Hematopoietic multipotent progenitor cell treated with erythropoietin and hydrocortisone succinate and interleukin-3 and kit ligand, for 17 days (in vitro differentiated cells): ENCODE measurements around the gene ADAR.

Source experiments
- DNase-seq: peaks from one replicate; pipeline ENCODE4 v3.0.0-alpha.2; 2015; ENCODE audit warnings: low spot score

ADAR gene

GRCh38 chr1:154582885-154583284, 25.1 kb downstream of the ADAR start:
- no peak for DNase-seq

GRCh38 chr1:154581766-154582165, 26.2 kb downstream of the ADAR start:
- DNase-seq = no peak

DNA sequence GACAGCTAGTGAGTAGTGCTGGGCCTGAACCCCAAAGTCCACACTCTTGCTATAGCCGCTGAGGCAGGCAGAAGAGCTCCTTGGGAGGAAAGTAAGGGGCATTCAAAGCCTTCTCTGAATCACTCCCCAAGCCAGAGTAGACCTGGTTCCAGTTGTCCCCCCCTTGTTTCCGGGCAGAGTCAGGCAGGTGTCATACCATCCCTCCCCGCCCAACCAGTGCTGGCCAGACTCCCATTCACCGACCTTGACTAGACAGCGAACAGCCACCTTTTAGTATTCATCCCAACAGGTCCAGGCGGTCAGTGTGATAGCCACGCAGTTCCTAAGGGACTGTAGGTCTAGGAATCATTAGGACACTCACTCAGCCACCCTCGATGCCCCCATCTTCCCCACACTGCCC, 28.6 kb downstream of the ADAR start:
- DNase-seq = no peak

GRCh38 chr1:154578058-154578418, 29.9 kb downstream of the ADAR start:
- no peak for DNase-seq

GRCh38 chr1:154577346-154578057, 30.5 kb downstream of the ADAR start:
- DNase-seq = no peak

- no peak for DNase-seq
These were observed 31.9 kb downstream of the ADAR start for GRCh38 chr1:154575951-154576566.

GRCh38 chr1:154575147-154575927, 32.6 kb downstream of the ADAR start:
- no peak for DNase-seq

DNA sequence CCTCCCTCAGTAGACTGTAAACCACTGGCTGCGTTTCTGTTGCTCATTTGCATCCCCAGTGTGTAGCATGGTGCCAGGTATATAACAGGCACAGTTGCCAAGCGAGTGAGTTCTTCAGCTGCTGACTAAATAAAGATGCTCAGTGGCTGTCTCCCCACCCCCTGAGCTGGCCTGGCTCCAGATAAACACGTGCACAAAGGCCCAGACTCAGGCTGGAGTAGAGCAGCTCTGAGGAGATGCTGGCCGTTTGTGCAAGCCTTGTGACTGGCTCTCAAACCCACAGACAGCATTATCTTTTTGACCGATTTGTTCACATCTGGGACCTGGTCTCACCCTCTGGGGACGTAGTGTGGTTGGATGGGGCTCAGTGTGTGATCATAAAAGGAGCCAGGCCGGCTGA, 33.3 kb downstream of the ADAR start:
- DNase-seq = no peak

GRCh38 chr1:154573168-154573510, 34.8 kb downstream of the ADAR start:
- no peak for DNase-seq

DNA sequence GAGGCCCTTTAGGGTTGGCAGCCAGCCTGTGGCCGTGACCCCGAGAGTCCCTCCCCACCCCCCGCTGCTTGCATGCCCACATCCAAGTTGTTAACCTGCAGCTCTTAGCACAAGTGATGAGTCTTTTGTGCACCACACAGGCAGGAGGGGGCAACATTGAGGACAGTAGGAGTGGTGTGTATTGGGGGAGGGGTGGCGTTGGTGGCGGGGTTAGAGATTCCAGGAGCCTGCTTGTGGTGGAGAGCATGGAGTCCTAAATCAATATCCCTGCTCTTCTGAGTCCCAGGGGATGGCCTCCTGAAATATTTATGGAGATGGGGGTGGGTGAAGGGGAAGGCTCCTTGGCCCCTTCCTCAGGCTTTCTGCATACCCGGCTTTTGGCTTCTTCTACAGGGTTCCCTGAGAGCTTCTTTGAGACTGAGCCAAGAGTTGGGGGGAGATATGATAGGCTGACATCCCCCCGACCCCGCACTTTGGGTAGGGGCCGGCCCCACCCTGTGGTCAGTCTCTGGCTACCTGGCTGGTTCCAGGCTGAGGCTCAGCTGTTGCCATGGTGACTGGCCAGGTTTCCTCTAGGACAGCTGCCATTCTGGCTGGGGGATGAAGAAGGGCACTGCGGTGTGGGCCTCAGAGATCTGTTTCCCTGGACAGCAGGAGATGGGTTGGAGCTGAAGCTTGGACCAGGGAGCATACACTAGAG, 35.4 kb downstream of the ADAR start:
- DNase-seq = no peak

DNA sequence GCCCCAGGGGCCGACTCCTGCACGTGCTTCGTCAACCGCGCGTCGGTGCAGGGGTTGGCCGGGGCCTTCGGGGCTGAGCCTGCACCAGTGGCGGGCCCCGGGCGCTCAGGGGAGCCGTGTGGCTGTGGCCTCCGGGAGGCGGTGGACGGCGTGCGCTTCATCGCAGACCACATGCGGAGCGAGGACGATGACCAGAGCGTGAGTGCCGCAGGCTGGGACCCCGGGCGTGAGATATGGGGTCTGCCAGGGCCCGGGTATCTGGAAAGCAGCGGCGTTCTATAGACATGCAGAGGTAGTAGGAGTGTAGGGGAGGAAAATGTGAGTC, 36.1 kb downstream of the ADAR start:
- DNase-seq = no peak

DNA sequence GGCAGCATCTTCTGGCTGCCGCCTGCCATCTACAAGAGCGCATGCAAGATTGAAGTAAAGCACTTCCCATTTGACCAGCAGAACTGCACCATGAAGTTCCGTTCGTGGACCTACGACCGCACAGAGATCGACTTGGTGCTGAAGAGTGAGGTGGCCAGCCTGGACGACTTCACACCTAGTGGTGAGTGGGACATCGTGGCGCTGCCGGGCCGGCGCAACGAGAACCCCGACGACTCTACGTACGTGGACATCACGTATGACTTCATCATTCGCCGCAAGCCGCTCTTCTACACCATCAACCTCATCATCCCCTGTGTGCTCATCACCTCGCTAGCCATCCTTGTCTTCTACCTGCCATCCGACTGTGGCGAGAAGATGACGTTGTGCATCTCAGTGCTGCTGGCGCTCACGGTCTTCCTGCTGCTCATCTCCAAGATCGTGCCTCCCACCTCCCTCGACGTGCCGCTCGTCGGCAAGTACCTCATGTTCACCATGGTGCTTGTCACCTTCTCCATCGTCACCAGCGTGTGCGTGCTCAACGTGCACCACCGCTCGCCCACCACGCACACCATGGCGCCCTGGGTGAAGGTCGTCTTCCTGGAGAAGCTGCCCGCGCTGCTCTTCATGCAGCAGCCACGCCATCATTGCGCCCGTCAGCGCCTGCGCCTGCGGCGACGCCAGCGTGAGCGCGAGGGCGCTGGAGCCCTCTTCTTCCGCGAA, 36.6 kb downstream of the ADAR start:
- no peak for DNase-seq

DNA sequence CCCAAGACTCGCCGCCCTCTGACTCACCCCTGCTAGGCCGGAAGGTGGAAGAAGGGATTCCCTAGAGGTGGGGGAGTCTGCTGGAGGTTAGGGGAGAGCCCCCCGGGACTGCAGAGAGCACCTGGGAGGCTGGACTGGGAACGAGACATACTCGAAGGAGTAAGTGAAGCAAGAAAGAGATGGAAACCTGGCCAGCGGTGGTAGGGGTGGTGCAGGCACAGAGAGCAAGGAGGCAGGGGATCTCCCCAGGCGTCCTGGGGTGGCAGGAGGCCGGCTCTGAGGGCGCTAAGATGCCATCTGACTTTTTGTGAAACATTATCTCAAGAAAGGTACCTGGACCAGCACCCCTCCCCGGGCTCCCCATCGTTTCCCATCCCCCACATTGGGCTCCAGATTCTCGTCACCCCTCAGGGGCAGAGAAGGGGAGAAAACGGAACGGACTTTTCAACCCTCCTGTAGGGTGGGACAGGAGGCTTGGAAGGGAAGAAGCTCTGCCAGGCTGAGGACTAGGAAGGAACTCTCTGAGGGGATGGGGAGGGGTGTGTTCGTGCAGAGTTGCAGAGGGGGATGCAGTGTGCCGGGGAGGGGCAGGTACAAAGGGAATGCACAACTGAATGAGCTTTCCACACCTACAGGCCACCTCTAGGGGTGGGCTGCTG, 39.7 kb downstream of the ADAR start:
- DNase-seq = no peak

GRCh38 chr1:154567386-154568156, 40.4 kb downstream of the ADAR start, which contains the start of gene CHRNB2:
Gene CHRNB2 (plus strand): TSS chr1:154567778. CDS start chr1:154568045, 267 bp downstream.
- DNase-seq = peak; percentile 37

GRCh38 chr1:154565876-154566275, 42.1 kb downstream of the ADAR start:
- DNase-seq = no peak

GRCh38 chr1:154559466-154560044, 48.4 kb downstream of the ADAR start:
- DNase-seq = peak; percentile 91

DNA sequence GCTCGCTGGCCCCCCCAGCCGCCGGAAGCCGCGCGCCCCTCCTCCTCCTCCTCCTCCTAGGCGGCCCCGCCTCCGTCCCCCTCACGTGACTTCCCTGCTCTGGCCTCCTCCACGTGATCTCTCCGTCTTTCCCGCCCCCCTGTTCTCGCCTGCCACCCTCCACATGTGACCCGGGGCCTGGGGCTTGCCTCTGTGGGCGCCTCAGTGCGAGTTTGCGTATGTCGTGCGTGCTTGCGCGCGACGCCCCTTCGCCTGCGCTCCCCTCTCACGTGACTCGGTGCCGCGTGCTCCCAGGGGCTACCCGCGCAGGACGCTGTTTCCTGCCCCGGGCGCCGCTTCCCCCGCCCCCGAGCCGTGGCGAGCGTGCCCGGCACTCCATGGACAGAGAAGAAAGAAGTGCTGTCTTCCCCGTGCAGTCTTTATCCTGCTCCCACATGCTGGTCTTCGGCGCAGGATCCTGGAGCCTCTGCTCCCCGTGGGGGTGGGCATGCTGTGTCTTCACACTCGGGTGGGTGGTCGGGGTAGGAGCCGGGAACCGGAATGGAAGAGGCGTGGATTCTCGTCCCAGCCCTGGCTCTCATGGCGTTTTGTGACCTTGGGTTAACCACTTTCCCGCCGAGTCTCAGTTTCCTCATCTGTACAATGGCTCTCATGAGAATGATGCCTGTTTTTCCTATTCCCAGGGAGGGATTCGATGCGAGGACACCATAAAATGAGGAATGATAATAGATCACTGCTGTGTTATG, 49.1 kb downstream of the ADAR start:
- peak; percentile 91 for DNase-seq

- peak; percentile 40 for DNase-seq
These were observed 49.9 kb downstream of the ADAR start, which contains the start of gene UBE2Q1 for GRCh38 chr1:154557939-154558719. Gene UBE2Q1 (minus strand): TSS chr1:154558662. CDS start chr1:154558553, 109 bp downstream.
